Keratinocyte (primary cell): ENCODE measurements around the gene FRMD1. TPM values are rescaled to one million over a fixed set of nuclear protein-coding genes. Genes with fewer than 3 reads are reported as not detected.

Source experiments
- DNase-seq: peaks from one replicate; pipeline ENCODE4 v3.0.0-alpha.2; 2011; ENCODE audit warnings: low read depth, missing footprints, low spot score
- FAIRE-seq: peaks from 2 replicates; lab custom pipeline; 2011; peaks lifted over from hg19 to GRCh38; lab: Jason Lieb, UNC
- H2AFZ ChIP-seq: 2 replicates; pipeline ENCODE4 v1.6.0; 2012; ENCODE audit warnings: low read length, control low read depth, inconsistent platforms; ENCODE audit not compliant: control insufficient read depth
- H3K27ac ChIP-seq: 2 replicates; pipeline ENCODE4 v1.5.1; 2011; ENCODE audit warnings: low read length; ENCODE audit not compliant: control insufficient read depth, insufficient read depth
- H3K27me3 ChIP-seq: 3 replicates; pipeline ENCODE4 v1.6.0; 2011; ENCODE audit warnings: low read length; ENCODE audit not compliant: control insufficient read depth, insufficient read depth; ENCODE audit errors: extremely low read depth
- H3K36me3 ChIP-seq, 2 experiments: 2 replicates in 1 of 2; 3 replicates in 1 of 2; pipeline ENCODE4 v1.5.1; 2011; ENCODE audit warnings: low read length in 2 of 2, mild to moderate bottlenecking in 1 of 2; ENCODE audit not compliant: control insufficient read depth in 2 of 2, insufficient read depth in 2 of 2; ENCODE audit errors: extremely low read depth in 1 of 2
- H3K4me1 ChIP-seq: 3 replicates; pipeline ENCODE4 v1.5.1; 2011; ENCODE audit warnings: low read length; ENCODE audit not compliant: control insufficient read depth, insufficient read depth; ENCODE audit errors: extremely low read depth
- H3K4me2 ChIP-seq: 3 replicates; pipeline ENCODE4 v1.6.0; 2011; ENCODE audit warnings: low read depth, low read length; ENCODE audit not compliant: control insufficient read depth, insufficient read depth; ENCODE audit errors: extremely low read depth
- H3K4me3 ChIP-seq, 3 experiments: fragments of 200-600 bp in 1 of 3; sonication (generic) in 1 of 3; 2 replicates in 2 of 3; 3 replicates in 1 of 3; pipeline ENCODE4 v1.5.1; 2011 to 2016; ENCODE audit warnings: low read length in 3 of 3, mild to moderate bottlenecking in 3 of 3, control low read depth in 2 of 3, inconsistent platforms in 1 of 3, low read depth in 1 of 3, mixed read lengths in 1 of 3, mixed run types in 1 of 3, moderate library complexity in 1 of 3; ENCODE audit not compliant: control insufficient read depth in 2 of 3, insufficient read depth in 2 of 3; ENCODE audit errors: extremely low read depth in 1 of 3
- H3K79me2 ChIP-seq: 2 replicates; pipeline ENCODE4 v1.6.0; 2012; ENCODE audit warnings: low read length; ENCODE audit not compliant: control insufficient read depth, insufficient read depth
- H3K9ac ChIP-seq: 3 replicates; pipeline ENCODE4 v1.6.0; 2011; ENCODE audit warnings: low read length; ENCODE audit not compliant: control insufficient read depth, insufficient read depth; ENCODE audit errors: extremely low read depth
- H3K9me1 ChIP-seq: 3 replicates; pipeline ENCODE4 v1.6.0; 2011; ENCODE audit warnings: low read length; ENCODE audit not compliant: control insufficient read depth, insufficient read depth; ENCODE audit errors: extremely low read depth
- H3K9me3 ChIP-seq: 2 replicates; pipeline ENCODE4 v1.5.1; 2012; ENCODE audit warnings: low read depth, low read length; ENCODE audit not compliant: control insufficient read depth
- H4K20me1 ChIP-seq: 3 replicates; pipeline ENCODE4 v1.6.0; 2011; ENCODE audit warnings: low read length; ENCODE audit not compliant: control insufficient read depth, insufficient read depth; ENCODE audit errors: extremely low read depth
- EZH2 ChIP-seq: IDR thresholded peaks from one replicate; pipeline ENCODE4 v1.6.1; 2012; ENCODE audit warnings: inconsistent platforms, mild to moderate bottlenecking, low read length, moderate library complexity
- dilution Hi-C: fragments of 300-500 bp; cut with MboI; formaldehyde crosslinking; loops from one replicate; pipeline ENCODE4 v1.7.0; 2020; ENCODE audit warnings: low sequenced_read_pairs; ENCODE audit not compliant: extremely low pct_ligation_motif_present
- polyA plus RNA-seq, 5 experiments: library from polyadenylated mRNA; depleted of rRNA in 3 of 5; stranded (reverse) in 3 of 5; stranded (forward) in 1 of 5; unstranded in 1 of 5; fragments of >200 nt; gene quantifications; 1 replicate in 1 of 5; 2 replicates in 3 of 5; 3 replicates in 1 of 5; pipeline versions ENCODE4 v1.2.1 to v1.2.3, GENCODE V29; 2011 to 2012; ENCODE audit warnings: missing spikeins in 2 of 5, low read depth in 1 of 5, low replicate concordance in 1 of 5
- TF ChIP-seq, protein P1 (sequence below), 3 experiments: IDR thresholded peaks in 1 of 3; conservative IDR thresholded peaks in 1 of 3; optimal IDR thresholded peaks in 1 of 3; 2 replicates in 2 of 3; 3 replicates in 1 of 3; pipeline versions ENCODE3 to v1.5.1; 2011; ENCODE audit warnings: low read length in 3 of 3, mild to moderate bottlenecking in 3 of 3, moderate library complexity in 2 of 3, control low read depth in 1 of 3, inconsistent platforms in 1 of 3; ENCODE audit not compliant: insufficient read depth in 2 of 3; ENCODE audit errors: extremely low read depth in 1 of 3

FRMD1 gene
- polyA plus RNA-seq, 1 donor (not counting 4 experiments of a cell fraction or from before 2014, with no cell fraction given): not detected

DNA sequence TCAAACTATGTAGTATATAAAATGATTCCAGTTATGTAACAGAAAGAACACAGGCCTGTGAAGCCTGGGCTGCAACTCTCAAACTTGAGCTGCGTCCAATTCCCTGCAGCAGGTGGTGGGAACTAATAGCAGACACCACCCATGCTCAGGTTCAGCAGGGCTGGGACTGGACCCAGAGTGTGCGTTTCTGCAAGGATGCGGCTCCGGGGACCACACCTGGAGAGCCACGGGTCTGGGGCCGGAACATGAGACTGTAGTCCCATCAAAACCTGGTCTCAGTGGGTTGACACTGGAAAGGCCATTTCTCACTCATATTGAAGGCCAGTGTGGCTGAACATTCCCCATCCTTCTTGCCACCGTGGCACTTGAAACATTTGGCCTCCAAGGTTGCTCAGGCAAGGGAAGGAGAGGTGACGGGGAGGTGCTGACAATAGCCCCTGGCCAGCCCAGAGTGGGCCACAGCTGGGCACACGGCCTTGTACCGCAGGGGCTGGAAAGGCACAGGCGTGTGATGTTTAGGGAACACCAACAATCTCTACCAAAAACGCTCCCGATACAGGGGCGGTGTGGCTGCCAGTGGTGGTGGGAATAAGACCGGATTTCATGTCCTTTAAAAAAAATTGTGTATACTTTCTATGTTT is 38.0 kb downstream of the FRMD1 start:
- TF ChIP-seq EZH2: no peak
- Histone ChIP-seq H4K20me1 (no peaks in the 10 kb centered on the region), H3K4me3 (no peak overlapping the region), H3K27ac (no peak overlapping the region), H3K4me1 (peaks cover 4% of the 10 kb centered on the region), H3K36me3 (no peaks in the 10 kb centered on the region), H2AFZ (no peak overlapping the region), H3K27me3 (peaks cover 11% of the 10 kb centered on the region), H3K79me2 (no peaks in the 10 kb centered on the region), H3K4me2 (no peak overlapping the region), H3K9me3 (peaks cover 7% of the 10 kb centered on the region), H3K9ac (no peak overlapping the region), H3K9me1 (no peaks in the 10 kb centered on the region)
- DNase-seq (no peak), FAIRE-seq (no peak)
- dilution Hi-C loops: no loop called here

DNA sequence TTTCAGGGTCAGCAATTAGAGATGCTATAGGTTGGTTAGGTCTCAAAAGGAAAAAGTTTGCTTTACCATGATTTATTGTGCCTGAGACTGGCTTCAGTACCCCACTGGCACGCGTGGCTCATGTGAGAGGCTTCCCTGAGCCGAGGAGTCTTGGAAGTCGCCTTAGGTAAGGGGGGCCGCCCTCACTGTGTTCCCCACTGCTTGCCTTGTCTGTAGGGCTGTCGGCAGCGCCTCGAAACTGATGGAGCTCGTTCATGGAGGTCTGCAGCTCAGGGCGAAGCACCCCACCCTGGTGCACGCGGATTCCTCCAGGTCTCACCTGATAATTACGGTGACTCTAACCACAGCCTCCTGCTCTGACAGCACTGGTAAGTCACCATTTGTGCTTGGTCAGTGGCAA is 39.2 kb downstream of the FRMD1 start:
- H3K9ac ChIP-seq: no peak overlapping the region
- peaks cover 10% of the 10 kb centered on the region for H3K4me1 ChIP-seq
- dilution Hi-C loops: no loop called here
- peaks cover 7% of the 10 kb centered on the region for H3K9me3 ChIP-seq
- H3K27ac ChIP-seq: no peak overlapping the region
- FAIRE-seq: no peak
- no peak for DNase-seq
- H3K79me2 ChIP-seq: no peaks in the 10 kb centered on the region
- no peaks in the 10 kb centered on the region for H3K9me1 ChIP-seq
- H3K4me3 ChIP-seq: no peak overlapping the region
- H3K36me3 ChIP-seq: no peaks in the 10 kb centered on the region
- no peaks in the 10 kb centered on the region for H4K20me1 ChIP-seq
- TF ChIP-seq, protein P1, sequence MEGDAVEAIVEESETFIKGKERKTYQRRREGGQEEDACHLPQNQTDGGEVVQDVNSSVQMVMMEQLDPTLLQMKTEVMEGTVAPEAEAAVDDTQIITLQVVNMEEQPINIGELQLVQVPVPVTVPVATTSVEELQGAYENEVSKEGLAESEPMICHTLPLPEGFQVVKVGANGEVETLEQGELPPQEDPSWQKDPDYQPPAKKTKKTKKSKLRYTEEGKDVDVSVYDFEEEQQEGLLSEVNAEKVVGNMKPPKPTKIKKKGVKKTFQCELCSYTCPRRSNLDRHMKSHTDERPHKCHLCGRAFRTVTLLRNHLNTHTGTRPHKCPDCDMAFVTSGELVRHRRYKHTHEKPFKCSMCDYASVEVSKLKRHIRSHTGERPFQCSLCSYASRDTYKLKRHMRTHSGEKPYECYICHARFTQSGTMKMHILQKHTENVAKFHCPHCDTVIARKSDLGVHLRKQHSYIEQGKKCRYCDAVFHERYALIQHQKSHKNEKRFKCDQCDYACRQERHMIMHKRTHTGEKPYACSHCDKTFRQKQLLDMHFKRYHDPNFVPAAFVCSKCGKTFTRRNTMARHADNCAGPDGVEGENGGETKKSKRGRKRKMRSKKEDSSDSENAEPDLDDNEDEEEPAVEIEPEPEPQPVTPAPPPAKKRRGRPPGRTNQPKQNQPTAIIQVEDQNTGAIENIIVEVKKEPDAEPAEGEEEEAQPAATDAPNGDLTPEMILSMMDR (optimal IDR thresholded peaks at IDR 0.05 in 1 of 3, IDR thresholded peaks at IDR 0.05 in 1 of 3, conservative IDR thresholded peaks at IDR 0.05 in 1 of 3; ENCODE audit: extremely low read depth in 1 of 3, insufficient read depth in 2 of 3, low read length in 3 of 3): no peak
- TF ChIP-seq EZH2: no peak
- no peak overlapping the region for H2AFZ ChIP-seq
- H3K4me2 ChIP-seq: no peak overlapping the region
- peaks cover 13% of the 10 kb centered on the region for H3K27me3 ChIP-seq

DNA sequence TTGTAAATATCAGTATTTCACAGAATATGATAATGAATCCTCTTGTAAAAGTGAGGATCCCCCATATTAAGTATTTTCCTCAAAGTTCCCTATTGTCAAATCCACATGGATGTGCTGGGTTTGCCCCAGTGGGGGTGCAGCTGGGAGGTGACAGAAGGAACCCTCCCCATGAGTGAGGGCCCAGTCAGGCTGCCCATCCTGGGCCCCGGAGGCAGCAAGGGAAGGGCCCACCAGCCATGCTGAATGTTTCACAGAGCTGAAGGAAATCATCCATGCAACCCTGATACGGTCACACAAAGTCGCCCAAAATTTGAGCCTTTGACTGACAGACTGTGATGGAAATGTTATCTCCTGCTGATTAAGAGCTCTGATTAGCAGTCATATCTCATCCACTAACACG is 39.7 kb downstream of the FRMD1 start:
- Histone ChIP-seq H3K9me1 (no peaks in the 10 kb centered on the region), H3K4me3 (no peak overlapping the region), H3K4me2 (no peak overlapping the region), H2AFZ (no peak overlapping the region), H3K79me2 (no peaks in the 10 kb centered on the region), H3K36me3 (no peaks in the 10 kb centered on the region), H4K20me1 (no peaks in the 10 kb centered on the region), H3K9me3 (peaks cover 7% of the 10 kb centered on the region), H3K27ac (no peak overlapping the region), H3K9ac (no peak overlapping the region), H3K4me1 (peaks cover 10% of the 10 kb centered on the region), H3K27me3 (peaks cover 17% of the 10 kb centered on the region)
- DNase-seq (no peak), FAIRE-seq (no peak)
- TF ChIP-seq, protein P1 (optimal IDR thresholded peaks at IDR 0.05 in 1 of 3, IDR thresholded peaks at IDR 0.05 in 1 of 3, conservative IDR thresholded peaks at IDR 0.05 in 1 of 3; ENCODE audit: extremely low read depth in 1 of 3, insufficient read depth in 2 of 3, low read length in 3 of 3): no peak
- TF ChIP-seq EZH2: no peak
- dilution Hi-C loops: no loop called here
